HEK293 (cell line): ENCODE results near the gene CAMKMT.

Experiments used
- CTCF ChIP-seq: fragments of 450-650 bp; formaldehyde crosslinking; IDR thresholded peaks from 2 replicates; pipeline ENCODE4 v1.5.1; 2016; ENCODE audit warnings: missing biosample characterization, missing genetic modification characterization
- MEIS1 ChIP-seq: sonication (generic); formaldehyde crosslinking; IDR thresholded peaks from 2 replicates; pipeline ENCODE4 v1.8.1; 2022; ENCODE audit warnings: missing genetic modification reagents, mild to moderate bottlenecking, borderline replicate concordance
- OVOL3 ChIP-seq: fragments of 450-650 bp; formaldehyde crosslinking; IDR thresholded peaks from 2 replicates; pipeline ENCODE4 v1.5.1; 2016; ENCODE audit warnings: missing biosample characterization, missing genetic modification characterization
- RBAK ChIP-seq: fragments of 450-650 bp; formaldehyde crosslinking; IDR thresholded peaks from 2 replicates; pipeline ENCODE4 v1.5.1; 2016; ENCODE audit warnings: missing biosample characterization, missing genetic modification characterization
- TCF7L2 ChIP-seq: IDR thresholded peaks from 2 replicates; pipeline ENCODE4 v1.6.1; 2011; ENCODE audit warnings: low read depth, mild to moderate bottlenecking, inconsistent platforms, low read length, moderate library complexity, borderline replicate concordance
- ZBTB21 ChIP-seq: fragments of 450-650 bp; formaldehyde crosslinking; IDR thresholded peaks from 2 replicates; pipeline ENCODE4 v1.5.1; 2017; ENCODE audit warnings: missing biosample characterization, missing genetic modification characterization
- ZBTB49 ChIP-seq: fragments of 450-650 bp; formaldehyde crosslinking; IDR thresholded peaks from 2 replicates; pipeline ENCODE4 v1.5.1; 2016; ENCODE audit warnings: missing biosample characterization, missing genetic modification characterization, low read depth
- ZNF174 ChIP-seq: fragments of 450-650 bp; formaldehyde crosslinking; IDR thresholded peaks from 2 replicates; pipeline ENCODE4 v1.5.0; 2017; ENCODE audit warnings: missing biosample characterization, mild to moderate bottlenecking, missing genetic modification characterization
- ZNF211 ChIP-seq: fragments of 450-650 bp; formaldehyde crosslinking; IDR thresholded peaks from 2 replicates; pipeline ENCODE4 v1.5.1; 2016; ENCODE audit warnings: low read depth, missing biosample characterization, missing genetic modification characterization
- ZNF558 ChIP-seq: fragments of 450-650 bp; formaldehyde crosslinking; IDR thresholded peaks from 2 replicates; pipeline ENCODE4 v1.5.1; 2016; ENCODE audit warnings: missing biosample characterization, missing genetic modification characterization
- TF ChIP-seq, protein P1 (sequence below): fragments of 450-650 bp; formaldehyde crosslinking; IDR thresholded peaks from 2 replicates; pipeline ENCODE4 v1.5.1; 2016; ENCODE audit warnings: missing biosample characterization, missing genetic modification characterization

GRCh38 chr2:44333994-44334393 lies 27.8 kb upstream of the CAMKMT start:
- TF ChIP-seq, protein P1, sequence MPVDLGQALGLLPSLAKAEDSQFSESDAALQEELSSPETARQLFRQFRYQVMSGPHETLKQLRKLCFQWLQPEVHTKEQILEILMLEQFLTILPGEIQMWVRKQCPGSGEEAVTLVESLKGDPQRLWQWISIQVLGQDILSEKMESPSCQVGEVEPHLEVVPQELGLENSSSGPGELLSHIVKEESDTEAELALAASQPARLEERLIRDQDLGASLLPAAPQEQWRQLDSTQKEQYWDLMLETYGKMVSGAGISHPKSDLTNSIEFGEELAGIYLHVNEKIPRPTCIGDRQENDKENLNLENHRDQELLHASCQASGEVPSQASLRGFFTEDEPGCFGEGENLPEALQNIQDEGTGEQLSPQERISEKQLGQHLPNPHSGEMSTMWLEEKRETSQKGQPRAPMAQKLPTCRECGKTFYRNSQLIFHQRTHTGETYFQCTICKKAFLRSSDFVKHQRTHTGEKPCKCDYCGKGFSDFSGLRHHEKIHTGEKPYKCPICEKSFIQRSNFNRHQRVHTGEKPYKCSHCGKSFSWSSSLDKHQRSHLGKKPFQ (tag by site-specific recombination): no peak
- TF ChIP-seq CTCF (tag by site-specific recombination) (no peak), ZBTB49 (tag by site-specific recombination) (no peak), ZNF211 (tag by site-specific recombination) (no peak), RBAK (tag by site-specific recombination) (no peak), MEIS1 (CRISPR knock-in tag) (no peak), ZBTB21 (tag by site-specific recombination) (no peak), OVOL3 (no peak), TCF7L2 (no peak), ZNF174 (no peak), ZNF558 (tag by site-specific recombination) (no peak)
